ENCODE results near the gene PTGDS. TPM values are rescaled to one million over a fixed set of nuclear protein-coding genes. Genes with fewer than 3 reads are reported as not detected.

Gene PTGDS
- total RNA-seq, 2 experiments from 2014 or later: not detected

DNA sequence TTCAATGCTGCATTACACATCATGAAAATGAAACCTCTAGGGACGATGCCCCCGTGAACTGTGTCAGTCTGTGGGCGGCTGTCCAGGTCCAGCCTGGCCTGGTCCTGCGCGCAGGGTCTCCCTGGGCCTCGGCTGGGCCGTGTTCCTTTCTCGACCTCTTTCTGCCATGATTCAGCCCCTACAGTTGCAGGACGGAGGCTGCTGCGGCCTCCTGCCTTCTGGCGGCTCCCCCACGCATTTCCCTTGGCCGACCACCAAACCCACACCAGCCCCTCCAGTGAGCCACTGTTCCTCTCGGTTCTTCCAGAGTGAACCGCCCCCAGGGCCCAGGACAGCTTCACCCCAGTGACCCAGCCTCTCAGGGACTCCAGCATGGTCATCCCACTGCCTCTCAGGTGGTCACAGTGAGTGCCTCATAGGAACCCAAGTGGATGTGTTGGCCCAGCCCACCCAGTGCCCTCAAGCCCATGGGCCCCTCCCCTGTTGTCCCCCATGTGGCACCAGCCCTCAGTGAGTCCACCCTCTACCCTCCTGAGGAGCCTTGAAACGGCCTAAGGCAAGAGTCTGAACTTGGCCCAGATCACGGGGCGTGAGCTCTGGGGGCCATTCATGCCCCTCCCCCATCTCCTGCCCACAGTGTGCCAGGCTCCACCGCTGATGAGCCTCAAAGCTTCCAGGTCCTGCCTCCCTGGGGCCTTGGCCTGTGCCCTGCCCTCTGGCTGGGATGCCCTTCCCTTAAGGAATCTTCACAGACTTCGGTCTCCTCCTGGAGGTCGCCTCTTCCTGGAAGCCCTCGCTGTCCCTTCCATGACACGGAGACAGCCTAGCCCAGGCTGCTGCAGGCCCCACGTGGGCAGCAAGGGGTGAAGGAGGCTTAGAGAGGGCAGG, 29.1 kb downstream of the PTGDS start:
- CTCF ChIA-PET: interaction anchor here (0.9 kb wide), 1 partner anchor 23 kb away, joined by 3 read pairs; no protein-coding TSS in a partner anchor

DNA sequence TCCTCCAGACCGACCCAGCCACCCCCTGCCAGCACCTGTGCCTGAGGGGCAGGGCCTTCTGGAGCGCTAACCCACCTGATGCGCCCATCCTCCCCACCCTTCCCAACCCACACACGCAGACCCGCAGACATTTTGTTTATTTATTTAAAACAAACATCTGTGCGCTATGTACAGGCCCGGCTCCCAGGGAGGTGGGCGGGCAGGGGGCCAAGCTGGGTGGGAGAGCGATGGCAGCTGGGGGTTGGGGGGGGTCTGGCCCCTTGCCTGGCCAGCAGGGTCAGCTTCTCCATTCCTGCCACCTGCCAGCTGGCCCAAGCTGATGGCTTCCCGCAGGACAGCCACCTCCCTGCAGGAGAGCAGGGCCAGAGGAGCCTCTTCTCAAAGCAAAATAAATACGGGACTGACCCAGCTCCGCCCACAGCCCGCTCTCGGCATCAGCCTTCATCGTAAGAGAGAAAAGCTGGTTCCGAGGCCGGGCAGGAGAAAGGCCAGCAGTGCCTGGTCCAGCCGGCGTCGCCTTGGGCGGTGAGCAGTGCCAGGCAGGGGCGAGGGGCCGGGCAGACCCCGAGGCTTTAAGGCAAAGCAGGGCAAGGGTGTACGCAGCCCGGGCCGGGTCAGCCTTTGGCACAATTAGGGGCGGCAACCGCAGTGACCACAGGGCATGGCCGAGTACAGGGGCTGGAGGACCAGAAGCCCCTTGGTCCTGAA, 30.0 kb downstream of the PTGDS start:
- H3K27me3 Mint-ChIP-seq (ENCODE audit: low read depth): no peaks in the 10 kb centered on the region
- no peaks in the 10 kb centered on the region for H3K4me1 Mint-ChIP-seq (ENCODE audit: low read depth)
- no peaks in the 10 kb centered on the region for H3K9me3 Mint-ChIP-seq
- no peak overlapping the region for H3K27ac Mint-ChIP-seq
- no peak for DNase-seq
- no peak overlapping the region for H3K4me3 Mint-ChIP-seq
- CTCF ChIA-PET: no interaction called here
- no peaks in the 10 kb centered on the region for H3K36me3 Mint-ChIP-seq (ENCODE audit: low read depth)
- intact Hi-C loops (cut with micrococcal nuclease): no loop called here

More for the DNA sequence above, 29.1 kb downstream of the PTGDS start:
- Mint-ChIP-seq H3K27ac (no peak overlapping the region), H3K4me3 (no peak overlapping the region), H3K36me3 (ENCODE audit: low read depth) (no peaks in the 10 kb centered on the region), H3K9me3 (no peaks in the 10 kb centered on the region), H3K27me3 (ENCODE audit: low read depth) (no peaks in the 10 kb centered on the region), H3K4me1 (ENCODE audit: low read depth) (no peaks in the 10 kb centered on the region)
- DNase-seq: no peak
- intact Hi-C loops (cut with micrococcal nuclease): no loop called here

DNA sequence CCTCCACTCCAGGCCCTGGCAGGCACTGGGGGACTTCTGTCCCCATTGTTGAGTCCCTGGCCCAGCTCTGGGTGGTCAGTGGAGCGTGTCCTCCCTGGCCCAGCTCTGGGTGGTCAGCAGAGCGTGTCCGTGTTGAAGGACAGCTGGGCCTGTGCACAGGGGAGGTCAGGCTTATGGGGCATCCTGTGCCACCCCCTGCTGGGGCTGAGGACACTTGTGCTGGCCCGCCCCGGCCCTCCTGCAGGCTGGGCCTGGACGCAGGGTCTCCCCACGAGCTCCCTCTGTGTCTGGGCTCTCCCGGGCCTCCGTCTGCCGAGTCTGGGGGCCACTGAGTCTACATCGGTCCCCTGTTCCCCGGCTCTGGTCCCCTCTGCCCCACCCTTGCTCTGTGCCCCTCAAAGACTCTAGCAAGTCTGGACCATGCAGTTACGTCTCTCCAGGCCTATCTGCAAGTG, 30.5 kb downstream of the PTGDS start:
- DNase-seq: no peak
- H3K27me3 Mint-ChIP-seq (ENCODE audit: low read depth): no peaks in the 10 kb centered on the region
- no peak overlapping the region for H3K27ac Mint-ChIP-seq
- H3K4me1 Mint-ChIP-seq (ENCODE audit: low read depth): no peaks in the 10 kb centered on the region
- CTCF ChIA-PET: no interaction called here
- intact Hi-C loops (cut with micrococcal nuclease): no loop called here
- H3K36me3 Mint-ChIP-seq (ENCODE audit: low read depth): no peaks in the 10 kb centered on the region
- no peak overlapping the region for H3K4me3 Mint-ChIP-seq
- H3K9me3 Mint-ChIP-seq: no peaks in the 10 kb centered on the region

DNA sequence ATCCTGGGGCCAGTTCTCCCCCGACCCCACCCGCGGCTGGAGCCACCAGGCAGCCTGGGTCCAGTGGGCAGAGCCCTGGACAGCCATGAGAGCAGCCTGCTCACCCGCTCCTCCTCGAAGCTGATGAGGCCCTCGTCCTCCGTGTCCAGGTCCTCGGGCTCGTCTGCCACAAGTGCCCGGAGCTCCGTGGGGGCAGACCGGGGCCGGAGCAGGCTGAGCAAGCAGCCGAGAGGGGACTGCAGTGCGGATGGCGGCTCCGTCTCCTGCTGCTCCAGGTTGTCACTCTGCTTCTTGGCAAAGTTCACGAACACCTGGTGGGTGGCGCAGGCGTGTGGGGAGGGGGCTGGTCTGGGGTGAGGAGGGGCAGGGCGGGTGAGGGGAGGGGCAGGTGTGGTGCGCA, 31.0 kb downstream of the PTGDS start:
- intact Hi-C loops (cut with micrococcal nuclease): no loop called here
- no peak for DNase-seq
- H3K4me1 Mint-ChIP-seq (ENCODE audit: low read depth): no peaks in the 10 kb centered on the region
- no peaks in the 10 kb centered on the region for H3K27me3 Mint-ChIP-seq (ENCODE audit: low read depth)
- CTCF ChIA-PET: no interaction called here
- H3K4me3 Mint-ChIP-seq: no peak overlapping the region
- H3K9me3 Mint-ChIP-seq: no peaks in the 10 kb centered on the region
- no peaks in the 10 kb centered on the region for H3K36me3 Mint-ChIP-seq (ENCODE audit: low read depth)
- no peak overlapping the region for H3K27ac Mint-ChIP-seq

DNA sequence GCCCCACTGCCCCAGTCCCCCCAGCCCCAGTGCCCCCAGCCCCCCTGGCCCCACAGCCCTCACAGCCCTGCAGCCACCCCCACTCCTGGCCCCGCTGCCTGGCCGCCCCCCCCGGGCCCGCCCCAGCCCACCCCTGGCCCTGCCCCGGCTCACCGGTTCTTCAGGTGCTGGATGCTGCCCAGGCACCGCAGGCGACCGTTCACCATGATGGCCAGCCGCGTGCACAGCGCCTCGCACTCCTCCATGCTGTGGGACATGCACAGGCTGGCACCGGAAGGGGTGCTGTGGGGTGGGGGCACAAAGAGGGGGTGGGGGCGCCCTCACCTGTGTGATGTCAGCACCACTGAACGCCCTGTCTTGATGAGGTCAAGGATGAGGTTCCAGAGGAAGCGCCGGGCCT, 31.9 kb downstream of the PTGDS start:
- Mint-ChIP-seq H3K9me3 (no peaks in the 10 kb centered on the region), H3K27me3 (ENCODE audit: low read depth) (no peaks in the 10 kb centered on the region), H3K4me3 (no peak overlapping the region), H3K4me1 (ENCODE audit: low read depth) (no peaks in the 10 kb centered on the region), H3K27ac (no peak overlapping the region), H3K36me3 (ENCODE audit: low read depth) (no peaks in the 10 kb centered on the region)
- CTCF ChIA-PET: no interaction called here
- intact Hi-C loops (cut with micrococcal nuclease): no loop called here
- DNase-seq: no peak

DNA sequence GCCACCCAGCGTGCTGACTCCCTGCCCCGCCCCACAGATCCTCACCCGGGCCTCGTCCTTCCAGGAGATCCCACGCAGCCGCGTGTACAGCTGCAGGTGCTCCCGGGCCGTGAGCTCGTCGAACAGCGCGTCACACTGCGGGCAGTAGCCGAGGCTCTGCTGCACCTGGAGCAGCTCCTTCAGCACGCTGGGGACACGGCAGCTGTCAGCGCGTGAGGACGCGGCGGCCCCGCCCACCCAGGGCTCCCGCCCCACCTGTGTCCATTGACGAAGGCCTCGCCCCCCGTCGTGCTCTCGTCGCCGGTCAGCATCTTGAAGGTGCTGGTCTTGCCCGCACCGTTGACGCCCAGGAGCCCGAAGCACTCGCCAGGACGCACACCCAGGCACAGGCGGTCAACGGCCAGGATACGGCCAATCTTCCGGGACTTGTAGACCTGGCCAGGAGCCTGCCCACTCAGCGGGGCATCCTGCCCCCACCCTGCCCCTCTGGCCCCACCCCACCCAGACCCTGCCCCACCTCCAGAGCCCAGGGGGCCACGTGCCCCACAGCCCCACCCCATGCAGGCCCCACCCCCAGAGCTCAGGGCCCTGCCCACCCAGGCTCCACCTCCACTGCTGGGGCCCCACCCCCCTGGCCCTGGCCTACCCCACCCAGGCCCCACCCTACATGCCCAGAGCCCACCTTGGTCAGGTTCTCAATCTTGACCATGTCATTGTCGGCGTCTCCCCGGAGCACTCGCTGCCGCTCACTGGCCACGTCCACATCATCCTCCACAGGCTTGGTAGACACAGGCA, 32.8 kb downstream of the PTGDS start:
- no peaks in the 10 kb centered on the region for H3K4me1 Mint-ChIP-seq (ENCODE audit: low read depth)
- no peaks in the 10 kb centered on the region for H3K36me3 Mint-ChIP-seq (ENCODE audit: low read depth)
- no peak overlapping the region for H3K27ac Mint-ChIP-seq
- no peaks in the 10 kb centered on the region for H3K9me3 Mint-ChIP-seq
- CTCF ChIA-PET: no interaction called here
- H3K27me3 Mint-ChIP-seq (ENCODE audit: low read depth): no peaks in the 10 kb centered on the region
- H3K4me3 Mint-ChIP-seq: no peak overlapping the region
- DNase-seq: no peak
- intact Hi-C loops (cut with micrococcal nuclease): no loop called here

DNA sequence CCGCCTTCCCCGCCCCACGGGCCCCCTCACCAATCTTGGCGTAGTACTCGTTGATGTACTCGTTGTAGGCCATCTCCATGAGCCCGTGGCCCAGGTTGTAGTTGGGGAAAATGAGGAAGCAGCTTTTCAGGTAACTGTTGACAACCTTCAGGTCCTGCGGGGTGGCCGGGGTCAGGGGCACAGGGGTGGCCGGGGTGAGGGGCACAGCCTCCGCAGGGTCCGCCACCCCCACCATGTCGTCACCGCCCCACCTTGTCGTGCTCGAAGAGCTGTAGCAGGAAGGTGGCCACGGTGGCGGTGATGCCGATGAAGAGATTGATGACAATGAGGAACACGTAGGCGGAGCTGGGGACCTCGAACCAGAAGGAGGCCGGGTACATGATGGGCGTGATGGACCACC, 33.9 kb downstream of the PTGDS start:
- H3K27ac Mint-ChIP-seq: no peak overlapping the region
- no peaks in the 10 kb centered on the region for H3K4me1 Mint-ChIP-seq (ENCODE audit: low read depth)
- no peak overlapping the region for H3K4me3 Mint-ChIP-seq
- H3K27me3 Mint-ChIP-seq (ENCODE audit: low read depth): no peaks in the 10 kb centered on the region
- CTCF ChIA-PET: no interaction called here
- no peaks in the 10 kb centered on the region for H3K9me3 Mint-ChIP-seq
- intact Hi-C loops (cut with micrococcal nuclease): no loop called here
- no peak for DNase-seq
- no peaks in the 10 kb centered on the region for H3K36me3 Mint-ChIP-seq (ENCODE audit: low read depth)

DNA sequence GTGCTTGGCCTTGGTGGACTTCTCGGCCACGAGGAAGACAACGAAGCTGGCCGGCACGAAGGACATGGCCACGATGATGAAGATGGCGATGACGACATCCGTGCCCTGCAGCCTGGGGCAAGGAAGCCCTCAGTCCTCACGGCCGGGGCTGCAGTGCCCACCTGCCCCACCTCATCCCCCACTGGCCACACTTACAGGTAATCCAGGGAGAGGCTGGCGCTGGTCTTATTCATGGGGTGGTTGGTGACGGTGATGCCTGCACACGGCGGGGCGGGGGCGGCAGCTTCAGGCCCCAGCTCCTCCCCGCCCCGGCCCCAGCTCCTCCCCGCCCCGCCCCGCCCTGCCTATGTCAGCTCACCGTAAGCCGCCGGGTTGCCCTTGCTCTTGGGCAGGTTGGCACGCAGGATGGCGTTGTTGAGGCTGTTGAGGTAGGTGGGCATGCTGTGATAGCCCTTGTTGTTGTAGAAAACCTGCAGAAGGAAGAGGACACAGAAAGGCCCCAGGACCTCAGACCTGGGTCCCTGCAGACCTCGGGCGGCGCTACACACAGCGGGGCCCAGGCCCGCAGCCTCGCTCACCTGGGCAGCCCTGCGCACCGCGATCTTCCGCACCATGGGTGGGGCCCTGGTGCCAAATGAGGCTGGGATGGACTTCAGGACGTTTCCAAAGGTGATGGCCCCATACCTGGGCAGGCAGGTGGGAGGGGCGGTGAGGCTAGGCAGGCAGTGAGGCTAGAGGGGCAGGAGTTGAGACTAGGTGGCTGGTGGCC, 34.8 kb downstream of the PTGDS start:
- Mint-ChIP-seq H3K36me3 (ENCODE audit: low read depth) (no peaks in the 10 kb centered on the region), H3K9me3 (no peaks in the 10 kb centered on the region), H3K4me1 (ENCODE audit: low read depth) (no peaks in the 10 kb centered on the region), H3K27ac (no peak overlapping the region), H3K4me3 (no peak overlapping the region), H3K27me3 (ENCODE audit: low read depth) (no peaks in the 10 kb centered on the region)
- CTCF ChIA-PET: no interaction called here
- intact Hi-C loops (cut with micrococcal nuclease): no loop called here
- no peak for DNase-seq

DNA sequence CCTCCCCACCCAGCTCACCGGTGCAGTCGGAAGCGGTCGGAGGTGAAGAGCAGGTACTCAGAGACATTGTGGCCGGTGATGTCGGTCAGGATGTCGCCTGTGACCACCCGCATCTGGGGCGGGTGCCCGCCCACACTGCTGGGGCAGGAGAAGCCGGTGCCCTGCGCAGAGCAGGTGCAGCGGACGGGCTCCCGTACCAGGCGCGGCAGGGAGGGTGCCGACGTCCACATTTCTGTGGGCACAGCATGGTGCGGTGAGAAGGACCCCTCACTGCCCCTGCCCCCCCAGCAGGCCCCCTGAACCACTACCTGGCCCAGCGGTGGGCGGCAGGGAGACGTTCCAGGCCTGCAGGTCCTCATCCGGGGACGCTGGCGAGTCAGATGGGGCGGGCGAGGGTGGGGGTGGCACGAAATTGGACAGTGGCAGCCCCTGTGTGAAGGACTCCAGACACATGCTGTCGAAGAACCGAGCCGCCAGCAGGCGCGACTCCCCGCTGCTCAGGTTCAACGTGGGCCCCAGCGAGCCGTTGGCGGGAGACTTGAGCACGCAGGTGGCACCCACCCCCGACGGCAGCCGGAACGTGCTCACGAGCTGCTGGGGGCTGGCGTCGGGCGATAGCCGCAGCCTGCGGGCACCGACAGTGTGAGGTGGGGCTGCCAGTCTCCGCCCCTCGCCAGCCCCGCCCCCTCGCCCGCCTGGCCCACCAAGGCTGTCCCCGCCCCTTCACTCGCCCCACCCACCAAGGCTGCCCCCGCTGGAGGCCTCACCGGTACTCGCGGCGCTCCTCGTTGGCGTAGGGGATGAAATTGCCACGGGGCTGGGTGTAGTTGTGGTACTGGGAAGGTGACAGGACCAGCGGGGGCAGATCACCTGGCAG, 35.6 kb downstream of the PTGDS start:
- DNase-seq: no peak
- no peaks in the 10 kb centered on the region for H3K27me3 Mint-ChIP-seq (ENCODE audit: low read depth)
- H3K4me1 Mint-ChIP-seq (ENCODE audit: low read depth): no peaks in the 10 kb centered on the region
- no peaks in the 10 kb centered on the region for H3K9me3 Mint-ChIP-seq
- no peak overlapping the region for H3K27ac Mint-ChIP-seq
- H3K4me3 Mint-ChIP-seq: no peak overlapping the region
- no peaks in the 10 kb centered on the region for H3K36me3 Mint-ChIP-seq (ENCODE audit: low read depth)
- intact Hi-C loops (cut with micrococcal nuclease): no loop called here
- CTCF ChIA-PET: interaction anchor here (0.6 kb wide), 1 partner anchor 32 kb away, joined by 3 read pairs; no protein-coding TSS in a partner anchor

DNA sequence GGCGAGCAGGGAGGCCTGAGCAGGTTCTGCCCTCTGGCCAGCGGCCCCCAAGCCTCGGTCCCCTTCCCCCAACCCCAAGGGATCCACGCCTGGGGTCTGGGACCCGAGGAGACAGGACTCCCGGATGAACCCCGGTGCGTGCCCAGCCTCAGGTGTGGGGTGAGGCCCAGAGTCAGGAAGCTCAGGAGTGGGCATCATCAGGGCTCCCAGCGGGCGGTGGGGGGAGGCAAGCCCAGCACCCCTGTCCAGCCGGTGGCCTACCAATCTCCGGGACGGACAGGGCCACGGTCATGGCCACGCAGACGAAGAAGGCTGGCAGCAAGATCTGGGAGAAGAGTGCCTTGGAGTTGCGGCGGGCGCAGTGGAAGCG, 36.3 kb downstream of the PTGDS start:
- CTCF ChIA-PET: interaction anchor here (0.6 kb wide), 1 partner anchor 31 kb away, joined by 3 read pairs; no protein-coding TSS in a partner anchor
- intact Hi-C loops (cut with micrococcal nuclease): no loop called here
- no peaks in the 10 kb centered on the region for H3K27me3 Mint-ChIP-seq (ENCODE audit: low read depth)
- H3K9me3 Mint-ChIP-seq: no peaks in the 10 kb centered on the region
- no peak overlapping the region for H3K4me3 Mint-ChIP-seq
- no peaks in the 10 kb centered on the region for H3K36me3 Mint-ChIP-seq (ENCODE audit: low read depth)
- no peak overlapping the region for H3K27ac Mint-ChIP-seq
- no peak for DNase-seq
- no peaks in the 10 kb centered on the region for H3K4me1 Mint-ChIP-seq (ENCODE audit: low read depth)

DNA sequence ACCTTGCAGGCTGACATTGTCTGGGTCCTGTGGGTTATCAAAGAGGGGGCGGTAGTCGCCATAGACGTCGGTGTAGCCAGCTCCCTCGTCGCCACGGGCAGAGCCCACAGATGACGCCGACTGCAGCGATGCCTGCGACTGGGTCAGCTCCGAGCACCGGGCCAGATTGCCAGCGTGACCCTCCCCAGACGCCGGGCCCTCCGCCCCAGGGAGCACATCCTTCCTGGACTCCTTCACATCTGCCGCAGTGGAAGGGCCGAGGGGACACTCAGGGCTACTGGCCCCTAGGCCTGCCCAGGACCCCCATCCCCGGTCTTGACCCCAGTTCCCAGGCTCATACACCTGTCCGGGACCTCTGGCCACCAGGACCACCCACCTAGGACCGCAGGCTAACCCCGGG, 36.9 kb downstream of the PTGDS start:
- intact Hi-C loops (cut with micrococcal nuclease): no loop called here
- Mint-ChIP-seq H3K27me3 (ENCODE audit: low read depth) (no peaks in the 10 kb centered on the region), H3K4me1 (ENCODE audit: low read depth) (no peaks in the 10 kb centered on the region), H3K4me3 (no peak overlapping the region), H3K36me3 (ENCODE audit: low read depth) (no peaks in the 10 kb centered on the region), H3K9me3 (no peaks in the 10 kb centered on the region), H3K27ac (no peak overlapping the region)
- CTCF ChIA-PET: no interaction called here
- DNase-seq: no peak

Data from activated naive CD4-positive, alpha-beta T cell treated with anti-CD3 and anti-CD28 coated beads for 36 hours (primary cell).